ENCODE measurements around the gene TRPC4. TPM values are rescaled to one million over a fixed set of nuclear protein-coding genes. Genes with fewer than 3 reads are reported as not detected.

The TRPC4 gene
- total RNA-seq, 1 experiment from 2014 or later = 8.0 TPM

DNA sequence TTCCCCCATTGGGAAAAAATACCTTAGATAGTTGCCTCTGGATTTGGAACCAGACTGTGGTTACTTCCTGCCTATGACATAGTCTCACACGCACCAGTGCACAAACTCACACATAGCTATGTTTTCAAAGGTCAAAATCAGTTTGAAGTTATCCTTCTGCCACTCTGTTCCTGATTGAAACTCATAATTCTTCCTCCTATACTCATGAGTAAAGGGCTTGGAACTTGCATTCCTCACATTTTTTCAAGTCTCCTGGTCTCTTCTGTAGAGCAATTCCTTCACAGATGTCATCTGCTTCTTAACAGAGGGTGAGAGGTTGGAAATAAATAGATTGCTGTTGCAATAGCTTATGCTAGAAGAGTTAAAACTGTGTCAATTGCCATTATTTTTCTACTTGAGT, 252.4 kb downstream of the TRPC4 start (continued):
- TF ChIP-seq, protein P1, sequence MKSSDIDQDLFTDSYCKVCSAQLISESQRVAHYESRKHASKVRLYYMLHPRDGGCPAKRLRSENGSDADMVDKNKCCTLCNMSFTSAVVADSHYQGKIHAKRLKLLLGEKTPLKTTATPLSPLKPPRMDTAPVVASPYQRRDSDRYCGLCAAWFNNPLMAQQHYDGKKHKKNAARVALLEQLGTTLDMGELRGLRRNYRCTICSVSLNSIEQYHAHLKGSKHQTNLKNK (CRISPR knock-in tag; IDR thresholded peaks at IDR 0.05) = no peak
- TF ChIP-seq, protein P2, sequence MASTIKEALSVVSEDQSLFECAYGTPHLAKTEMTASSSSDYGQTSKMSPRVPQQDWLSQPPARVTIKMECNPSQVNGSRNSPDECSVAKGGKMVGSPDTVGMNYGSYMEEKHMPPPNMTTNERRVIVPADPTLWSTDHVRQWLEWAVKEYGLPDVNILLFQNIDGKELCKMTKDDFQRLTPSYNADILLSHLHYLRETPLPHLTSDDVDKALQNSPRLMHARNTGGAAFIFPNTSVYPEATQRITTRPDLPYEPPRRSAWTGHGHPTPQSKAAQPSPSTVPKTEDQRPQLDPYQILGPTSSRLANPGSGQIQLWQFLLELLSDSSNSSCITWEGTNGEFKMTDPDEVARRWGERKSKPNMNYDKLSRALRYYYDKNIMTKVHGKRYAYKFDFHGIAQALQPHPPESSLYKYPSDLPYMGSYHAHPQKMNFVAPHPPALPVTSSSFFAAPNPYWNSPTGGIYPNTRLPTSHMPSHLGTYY (CRISPR knock-in tag; IDR thresholded peaks at IDR 0.05) = no peak

DNA sequence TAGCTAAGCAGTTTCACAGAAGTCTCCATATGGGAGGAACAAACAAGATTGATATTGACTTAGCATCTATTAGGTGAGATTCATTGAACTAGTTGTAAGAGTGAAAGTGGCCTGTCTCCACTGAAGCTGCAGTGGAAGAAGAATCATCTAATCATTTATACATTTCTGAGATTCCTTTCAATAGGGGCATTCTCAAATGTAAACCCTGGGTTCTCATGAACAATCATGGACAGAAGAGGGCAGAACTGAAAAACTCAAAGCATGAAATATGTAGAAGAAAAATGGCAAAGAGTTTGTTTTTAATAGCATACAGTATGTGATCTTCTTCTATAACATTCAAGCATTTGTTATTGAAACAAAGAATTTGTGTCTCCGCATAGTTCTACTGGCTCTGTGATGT, 253.4 kb downstream of the TRPC4 start:
- no peak overlapping the region for H3K27ac Mint-ChIP-seq
- DNase-seq (ENCODE audit: low spot score) (no peak), ATAC-seq (no peak)
- no peak for TF ChIP-seq GRHL2 (CRISPR knock-in tag; IDR thresholded peaks at IDR 0.05; ENCODE audit: insufficient replicate concordance, severe bottlenecking)
- TF ChIP-seq RORB (CRISPR knock-in tag; IDR thresholded peaks at IDR 0.05) = no peak
- TF ChIP-seq JAZF1 (CRISPR knock-in tag; IDR thresholded peaks at IDR 0.05) = no peak
- TF ChIP-seq, protein P3, sequence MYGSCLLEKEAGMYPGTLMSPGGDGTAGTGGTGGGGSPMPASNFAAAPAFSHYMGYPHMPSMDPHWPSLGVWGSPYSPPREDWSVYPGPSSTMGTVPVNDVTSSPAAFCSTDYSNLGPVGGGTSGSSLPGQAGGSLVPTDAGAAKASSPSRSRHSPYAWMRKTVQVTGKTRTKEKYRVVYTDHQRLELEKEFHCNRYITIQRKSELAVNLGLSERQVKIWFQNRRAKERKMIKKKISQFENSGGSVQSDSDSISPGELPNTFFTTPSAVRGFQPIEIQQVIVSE (CRISPR knock-in tag; IDR thresholded peaks at IDR 0.05; ENCODE audit: borderline replicate concordance) = no peak
- TF ChIP-seq, protein P4, sequence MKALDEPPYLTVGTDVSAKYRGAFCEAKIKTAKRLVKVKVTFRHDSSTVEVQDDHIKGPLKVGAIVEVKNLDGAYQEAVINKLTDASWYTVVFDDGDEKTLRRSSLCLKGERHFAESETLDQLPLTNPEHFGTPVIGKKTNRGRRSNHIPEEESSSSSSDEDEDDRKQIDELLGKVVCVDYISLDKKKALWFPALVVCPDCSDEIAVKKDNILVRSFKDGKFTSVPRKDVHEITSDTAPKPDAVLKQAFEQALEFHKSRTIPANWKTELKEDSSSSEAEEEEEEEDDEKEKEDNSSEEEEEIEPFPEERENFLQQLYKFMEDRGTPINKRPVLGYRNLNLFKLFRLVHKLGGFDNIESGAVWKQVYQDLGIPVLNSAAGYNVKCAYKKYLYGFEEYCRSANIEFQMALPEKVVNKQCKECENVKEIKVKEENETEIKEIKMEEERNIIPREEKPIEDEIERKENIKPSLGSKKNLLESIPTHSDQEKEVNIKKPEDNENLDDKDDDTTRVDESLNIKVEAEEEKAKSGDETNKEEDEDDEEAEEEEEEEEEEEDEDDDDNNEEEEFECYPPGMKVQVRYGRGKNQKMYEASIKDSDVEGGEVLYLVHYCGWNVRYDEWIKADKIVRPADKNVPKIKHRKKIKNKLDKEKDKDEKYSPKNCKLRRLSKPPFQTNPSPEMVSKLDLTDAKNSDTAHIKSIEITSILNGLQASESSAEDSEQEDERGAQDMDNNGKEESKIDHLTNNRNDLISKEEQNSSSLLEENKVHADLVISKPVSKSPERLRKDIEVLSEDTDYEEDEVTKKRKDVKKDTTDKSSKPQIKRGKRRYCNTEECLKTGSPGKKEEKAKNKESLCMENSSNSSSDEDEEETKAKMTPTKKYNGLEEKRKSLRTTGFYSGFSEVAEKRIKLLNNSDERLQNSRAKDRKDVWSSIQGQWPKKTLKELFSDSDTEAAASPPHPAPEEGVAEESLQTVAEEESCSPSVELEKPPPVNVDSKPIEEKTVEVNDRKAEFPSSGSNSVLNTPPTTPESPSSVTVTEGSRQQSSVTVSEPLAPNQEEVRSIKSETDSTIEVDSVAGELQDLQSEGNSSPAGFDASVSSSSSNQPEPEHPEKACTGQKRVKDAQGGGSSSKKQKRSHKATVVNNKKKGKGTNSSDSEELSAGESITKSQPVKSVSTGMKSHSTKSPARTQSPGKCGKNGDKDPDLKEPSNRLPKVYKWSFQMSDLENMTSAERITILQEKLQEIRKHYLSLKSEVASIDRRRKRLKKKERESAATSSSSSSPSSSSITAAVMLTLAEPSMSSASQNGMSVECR (CRISPR knock-in tag; IDR thresholded peaks at IDR 0.05; ENCODE audit: borderline replicate concordance) = no peak
- no peak for TF ChIP-seq EMX1 (CRISPR knock-in tag; IDR thresholded peaks at IDR 0.05)
- TF ChIP-seq HMGA2 (CRISPR knock-in tag; IDR thresholded peaks at IDR 0.05) = no peak
- TF ChIP-seq, protein P5, sequence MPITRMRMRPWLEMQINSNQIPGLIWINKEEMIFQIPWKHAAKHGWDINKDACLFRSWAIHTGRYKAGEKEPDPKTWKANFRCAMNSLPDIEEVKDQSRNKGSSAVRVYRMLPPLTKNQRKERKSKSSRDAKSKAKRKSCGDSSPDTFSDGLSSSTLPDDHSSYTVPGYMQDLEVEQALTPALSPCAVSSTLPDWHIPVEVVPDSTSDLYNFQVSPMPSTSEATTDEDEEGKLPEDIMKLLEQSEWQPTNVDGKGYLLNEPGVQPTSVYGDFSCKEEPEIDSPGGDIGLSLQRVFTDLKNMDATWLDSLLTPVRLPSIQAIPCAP (CRISPR knock-in tag; IDR thresholded peaks at IDR 0.05) = no peak
- TF ChIP-seq ZNF396 (CRISPR knock-in tag; IDR thresholded peaks at IDR 0.05; ENCODE audit: borderline replicate concordance) = no peak
- TF ChIP-seq FOXK1 (CRISPR knock-in tag; IDR thresholded peaks at IDR 0.05) = no peak
- no peak for TF ChIP-seq GABPB1 (CRISPR knock-in tag; IDR thresholded peaks at IDR 0.05)
- TF ChIP-seq MYBL2 (CRISPR knock-in tag; IDR thresholded peaks at IDR 0.05) = no peak
- TF ChIP-seq, protein P6, sequence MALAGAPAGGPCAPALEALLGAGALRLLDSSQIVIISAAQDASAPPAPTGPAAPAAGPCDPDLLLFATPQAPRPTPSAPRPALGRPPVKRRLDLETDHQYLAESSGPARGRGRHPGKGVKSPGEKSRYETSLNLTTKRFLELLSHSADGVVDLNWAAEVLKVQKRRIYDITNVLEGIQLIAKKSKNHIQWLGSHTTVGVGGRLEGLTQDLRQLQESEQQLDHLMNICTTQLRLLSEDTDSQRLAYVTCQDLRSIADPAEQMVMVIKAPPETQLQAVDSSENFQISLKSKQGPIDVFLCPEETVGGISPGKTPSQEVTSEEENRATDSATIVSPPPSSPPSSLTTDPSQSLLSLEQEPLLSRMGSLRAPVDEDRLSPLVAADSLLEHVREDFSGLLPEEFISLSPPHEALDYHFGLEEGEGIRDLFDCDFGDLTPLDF (CRISPR knock-in tag; IDR thresholded peaks at IDR 0.05) = no peak
- no peak for TF ChIP-seq NR1H2 (CRISPR knock-in tag; IDR thresholded peaks at IDR 0.05)
- TF ChIP-seq OVOL2 (CRISPR knock-in tag; IDR thresholded peaks at IDR 0.05; ENCODE audit: borderline replicate concordance) = no peak
- no peak for TF ChIP-seq ZNF219 (CRISPR knock-in tag; IDR thresholded peaks at IDR 0.05; ENCODE audit: borderline replicate concordance)
- no peak for TF ChIP-seq ZNF232 (CRISPR knock-in tag; IDR thresholded peaks at IDR 0.05)
- TF ChIP-seq TP53 (CRISPR knock-in tag; IDR thresholded peaks at IDR 0.05) = no peak
- TF ChIP-seq FOXP1 (CRISPR knock-in tag; IDR thresholded peaks at IDR 0.05; ENCODE audit: borderline replicate concordance) = no peak
- TF ChIP-seq JUN (CRISPR knock-in tag; IDR thresholded peaks at IDR 0.05) = no peak
- ChIA-PET CTCF (no interaction called here), POLR2A (no interaction called here)
- H3K27me3 Mint-ChIP-seq (ENCODE audit: low read depth) = no peaks in the 10 kb centered on the region
- H3K4me3 Mint-ChIP-seq = no peak overlapping the region
- H3K36me3 Mint-ChIP-seq = no peaks in the 10 kb centered on the region
- peaks cover 9% of the 10 kb centered on the region for H3K4me1 Mint-ChIP-seq
- no peaks in the 10 kb centered on the region for H3K9me3 Mint-ChIP-seq

Data from WTC11 (cell line).